Tongue (tissue), 3 donors: ENCODE measurements around the gene ZNF564. TPM values are rescaled to one million over a fixed set of nuclear protein-coding genes. Genes with fewer than 3 reads are reported as not detected.
"Not testable (repeated sequence)": the region's sequence is repeated elsewhere in the genome, so short reads cannot be mapped to it uniquely, and the experiment has no call there.

Experiments
- DNase-seq: peaks from one replicate; pipeline ENCODE4 v3.0.0-alpha.2; 2015
- small RNA-seq: library from RNA; depleted of rRNA; stranded (forward); fragments of <200 nt; gene quantifications from one replicate; pipeline ENCODE3, GENCODE V24; 2014; ENCODE audit warnings: low replicate concordance
- total RNA-seq: library from RNA; depleted of rRNA; stranded (reverse); fragments of >200 nt; gene quantifications from one replicate; pipeline ENCODE4 v1.2.3, GENCODE V29; 2014

ZNF564 gene
- total RNA-seq, 1 donor from 2014 or later, result 13.2 TPM

- DNase-seq, result no peak
Measured at GRCh38 chr19:12496480-12496879, 54.8 kb downstream of the ZNF564 start.

- peak; percentile 97 for DNase-seq
Measured at GRCh38 chr19:12495002-12495802, 56.1 kb downstream of the ZNF564 start.

GRCh38 chr19:12494260-12494860 is 56.9 kb downstream of the ZNF564 start:
- DNase-seq, result no peak

DNA sequence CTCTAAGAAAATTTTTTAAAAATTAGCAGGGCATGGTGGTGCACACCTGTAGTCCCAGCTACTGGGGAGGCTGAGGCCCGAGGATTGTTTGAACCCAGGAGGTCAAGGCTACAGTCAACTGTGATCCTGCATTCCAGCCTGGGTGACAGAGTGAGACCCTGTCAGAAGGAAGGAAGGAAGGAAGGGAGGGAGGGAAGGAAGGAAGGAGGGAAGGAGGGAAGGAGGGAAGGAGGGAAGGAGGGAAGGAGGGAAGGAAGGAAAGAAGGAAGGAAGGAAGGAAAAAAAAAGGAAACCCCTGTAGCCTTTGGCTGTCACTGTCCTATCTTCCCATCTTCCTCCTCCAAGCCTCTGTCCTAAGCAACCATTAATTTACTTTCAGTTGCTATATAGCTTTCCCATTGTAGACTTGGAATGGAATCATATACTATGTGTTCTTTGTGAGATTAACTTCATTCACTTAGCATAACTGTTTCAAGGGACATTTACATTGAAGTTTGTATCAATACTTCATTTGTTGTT is 65.0 kb downstream of the ZNF564 start:
- not testable (repeated sequence) for DNase-seq

DNA sequence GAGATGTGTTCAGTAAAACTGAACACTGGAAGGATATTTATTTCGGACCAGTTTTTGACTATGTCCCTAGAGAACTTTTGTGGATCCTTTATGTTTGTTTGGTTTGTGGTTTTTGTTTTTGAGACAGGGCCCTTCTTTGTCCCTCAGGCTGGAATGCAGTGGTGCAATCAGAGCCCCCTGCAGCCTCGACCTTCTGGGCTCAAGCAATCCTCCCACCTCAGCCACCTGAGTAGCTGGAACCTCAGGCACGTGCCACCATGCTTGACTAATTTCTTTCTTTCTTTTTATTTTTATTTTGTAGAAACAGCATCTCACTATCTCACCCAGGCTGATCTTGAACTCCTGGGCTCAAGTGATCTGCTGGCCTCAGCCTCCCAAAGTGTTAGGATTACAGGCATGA is 65.7 kb downstream of the ZNF564 start:
- no peak for DNase-seq

- no peak for DNase-seq
Measured at GRCh38 chr19:12485052-12485416, 66.2 kb downstream of the ZNF564 start.

DNA sequence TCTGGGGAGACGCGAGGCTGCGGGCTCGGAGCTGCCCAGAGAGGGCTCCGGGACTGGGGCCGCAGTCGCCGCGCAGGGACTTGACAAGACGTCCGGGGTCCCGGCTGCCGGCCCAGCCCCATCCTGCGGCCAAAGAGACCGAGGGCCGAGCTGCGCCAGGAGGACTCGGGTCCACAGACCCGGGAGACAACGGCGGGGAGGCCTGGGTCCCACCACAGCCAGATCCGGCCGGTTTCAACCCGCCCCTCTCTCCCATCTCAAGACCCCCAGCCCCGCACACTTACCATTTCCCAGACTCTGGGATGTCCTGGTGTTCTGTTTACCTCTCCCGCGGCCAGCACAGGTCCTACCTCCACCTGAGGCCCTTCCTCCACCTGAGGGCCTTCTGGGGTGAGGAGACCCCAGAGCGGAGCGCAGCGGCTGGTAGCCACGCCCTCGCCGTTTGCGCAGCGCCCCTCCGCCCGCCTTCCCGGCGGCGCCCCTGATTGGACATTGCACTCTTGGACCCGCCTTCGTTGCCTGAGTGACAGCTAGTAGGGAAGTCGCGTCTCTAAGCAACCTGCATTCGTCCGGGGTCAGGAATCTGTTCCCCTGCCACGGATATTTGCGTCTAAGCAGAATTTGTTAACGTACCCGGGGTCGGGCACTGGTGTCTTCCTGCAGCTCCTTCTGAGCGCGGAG is 66.8 kb downstream of the ZNF564 start, which contains the start of gene ZNF709:
Gene ZNF709 (minus strand): TSS at position 446 of the 681 bp plus-strand sequence. CDS start 159 bp downstream, at position 287.
- DNase-seq, result peak; percentile 97

- no peak for DNase-seq
Measured at GRCh38 chr19:12484011-12484370, 67.3 kb downstream of the ZNF564 start.

- no peak for DNase-seq
Measured at GRCh38 chr19:12482509-12482886, 68.8 kb downstream of the ZNF564 start.

GRCh38 chr19:12481781-12482508 is 69.3 kb downstream of the ZNF564 start:
- DNase-seq, result no peak

DNA sequence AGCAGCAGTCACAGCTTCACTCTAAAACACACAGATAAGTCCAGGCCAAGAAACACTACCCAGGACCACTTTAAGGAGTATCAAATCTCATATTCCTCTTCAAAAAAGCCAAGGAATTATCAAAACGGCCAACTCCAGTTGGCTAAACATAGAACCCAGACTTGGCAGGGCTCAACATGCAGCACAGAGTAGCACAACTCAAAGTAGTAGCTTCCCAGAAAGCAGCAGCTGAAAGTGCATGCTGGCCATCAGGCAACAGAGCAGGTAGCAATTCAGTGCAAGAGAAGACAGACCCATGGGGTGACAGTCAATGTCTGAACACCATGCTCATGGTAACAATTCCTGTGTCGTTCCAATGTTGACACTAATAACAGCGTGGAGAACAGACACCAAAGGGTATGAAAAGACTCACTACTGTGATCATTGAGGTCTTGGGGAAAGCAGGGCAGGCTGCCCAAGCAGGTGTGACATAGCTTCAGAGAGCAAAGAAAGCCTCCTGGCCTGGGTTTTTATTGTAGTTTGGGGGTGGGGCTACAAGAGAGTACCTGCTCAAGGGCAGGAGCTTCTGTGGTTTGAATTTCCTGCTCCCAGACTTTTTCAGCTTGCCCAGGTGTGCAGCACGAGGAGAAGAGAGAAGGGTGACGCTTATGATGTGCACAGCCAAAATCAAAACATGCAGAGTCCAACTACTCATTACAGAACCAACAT is 72.9 kb downstream of the ZNF564 start:
- no peak for DNase-seq

Small RNA genes within 50 kb of the gene (small RNA-seq; reads per million reads assigned to genes)
- not detected for gene MTCO1P27
- not detected for gene PPIAP20

Other genes with a start within 250 kb of the ZNF564 start
- 5.1 TPM for gene ZNF563, start 217.8 kb downstream of the ZNF564 start, total RNA-seq
- 7.0 TPM for gene ZNF442, start 185.8 kb downstream of the ZNF564 start, total RNA-seq
- 10.5 TPM for gene ZNF799, start 150.2 kb downstream of the ZNF564 start, total RNA-seq
- 11.1 TPM for gene ZNF443, start 110.5 kb downstream of the ZNF564 start, total RNA-seq
- 7.0 TPM for gene ZNF709, start 66.7 kb downstream of the ZNF564 start, total RNA-seq
- gene ZNF490, start 59.3 kb upstream of the ZNF564 start, total RNA-seq, result 6.1 TPM
- 26.3 TPM for gene ZNF791, start 59.4 kb upstream of the ZNF564 start, total RNA-seq
- gene MAN2B1, start 115.3 kb upstream of the ZNF564 start, total RNA-seq, result 44.5 TPM
- 7.2 TPM for gene WDR83, start 115.3 kb upstream of the ZNF564 start, total RNA-seq
- gene DHPS, start 130.4 kb upstream of the ZNF564 start, total RNA-seq, result 64.5 TPM
- gene GNG14, start 136.5 kb upstream of the ZNF564 start, total RNA-seq, result not detected
- gene FBXW9, start 145.1 kb upstream of the ZNF564 start, total RNA-seq, result 8.0 TPM
- 44.7 TPM for gene TNPO2, start 172.4 kb upstream of the ZNF564 start, total RNA-seq
- 121 TPM for gene TRIR, start 183.2 kb upstream of the ZNF564 start, total RNA-seq
- gene GET3, start 186.0 kb upstream of the ZNF564 start, total RNA-seq, result 42.9 TPM
- gene BEST2, start 200.3 kb upstream of the ZNF564 start, total RNA-seq, result not detected
- gene HOOK2, start 224.1 kb upstream of the ZNF564 start, total RNA-seq, result 68.5 TPM
- 157 TPM for gene JUNB, start 240.0 kb upstream of the ZNF564 start, total RNA-seq